ENCODE measurements around the gene ATE1. TPM values are rescaled to one million over a fixed set of nuclear protein-coding genes. Genes with fewer than 3 reads are reported as not detected.
"Not testable (repeated sequence)": the region's sequence is repeated elsewhere in the genome, so short reads cannot be mapped to it uniquely, and the experiment has no call there.

Gene ATE1
- total and polyA plus RNA-seq, 3 experiments from 2014 or later, result 24.8 to 34.2 (median 32.0) TPM

DNA sequence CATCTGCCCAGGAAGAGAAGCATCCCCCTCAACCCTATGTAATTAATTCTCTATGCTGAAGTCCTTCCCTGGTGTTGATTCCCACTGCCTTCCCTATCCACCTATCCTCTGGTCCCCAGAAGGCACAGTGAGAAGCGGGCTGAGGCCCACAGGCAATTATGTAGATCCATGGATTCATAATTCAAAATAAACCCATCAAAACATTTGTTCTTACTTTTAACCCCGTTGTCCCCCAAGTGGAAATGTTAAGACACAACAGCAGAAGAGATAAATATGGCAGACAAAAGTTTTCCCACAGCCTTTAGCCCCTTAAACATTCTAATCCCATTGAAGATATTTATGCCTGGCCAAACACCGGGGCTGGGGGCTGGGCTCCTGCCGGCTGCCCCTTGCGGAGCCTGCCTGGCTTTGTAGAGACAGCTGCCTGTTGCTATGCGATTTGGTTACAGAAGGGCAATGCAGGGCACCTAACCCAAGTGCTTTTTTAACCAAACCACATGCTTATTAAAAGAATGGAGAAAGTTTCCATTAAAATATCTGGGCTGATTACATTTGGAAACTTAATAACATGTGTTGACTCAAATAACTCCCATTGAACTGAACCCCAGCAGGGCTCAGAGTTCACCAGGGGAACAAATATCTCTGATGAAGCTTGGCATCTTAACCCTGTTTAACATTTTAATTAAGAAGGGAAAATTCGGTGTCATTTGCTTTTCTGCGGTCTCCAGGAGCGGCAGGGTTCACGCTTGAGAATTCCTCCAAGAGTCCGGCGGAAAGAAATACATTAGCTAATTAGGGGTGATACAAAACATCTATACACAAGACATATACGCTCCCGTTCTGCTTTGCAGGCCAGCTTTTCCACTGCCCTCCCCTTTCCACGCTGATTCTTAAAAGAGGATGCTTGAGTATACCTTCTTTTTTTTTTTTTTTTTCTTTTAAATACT is 218.8 kb downstream of the ATE1 start:
- POLR2A ChIA-PET, result no interaction called here
- no peaks in the 10 kb centered on the region for H3K4me1 ChIP-seq (ENCODE audit: insufficient read depth, low read length)
- Mint-ChIP-seq H3K27ac (no peak overlapping the region), H3K9me3 (peaks cover 0 to 3% (median 0%) of the 10 kb centered on the region in 5 donors), H3K36me3 (no peaks in the 10 kb centered on the region), H3K27me3 (peaks cover 3 to 20% of the 10 kb centered on the region in 2 donors), H3K4me3 (no peak overlapping the region), H3K4me1 (no peaks in the 10 kb centered on the region)
- H3K27ac ChIP-seq (ENCODE audit: low read depth, low read length), result no peak overlapping the region
- no peaks in the 10 kb centered on the region for H3K9me3 ChIP-seq (ENCODE audit: low read length)
- CTCF ChIA-PET, result no interaction called here
- H3K27me3 ChIP-seq (ENCODE audit: insufficient read depth, low read length, poor library complexity, severe bottlenecking), result no peaks in the 10 kb centered on the region
- no peak for DNase-seq
- no peak overlapping the region for H3K4me3 ChIP-seq (ENCODE audit: low read length)
- H3K36me3 ChIP-seq (ENCODE audit: insufficient read depth, low read length), result no peaks in the 10 kb centered on the region

DNA sequence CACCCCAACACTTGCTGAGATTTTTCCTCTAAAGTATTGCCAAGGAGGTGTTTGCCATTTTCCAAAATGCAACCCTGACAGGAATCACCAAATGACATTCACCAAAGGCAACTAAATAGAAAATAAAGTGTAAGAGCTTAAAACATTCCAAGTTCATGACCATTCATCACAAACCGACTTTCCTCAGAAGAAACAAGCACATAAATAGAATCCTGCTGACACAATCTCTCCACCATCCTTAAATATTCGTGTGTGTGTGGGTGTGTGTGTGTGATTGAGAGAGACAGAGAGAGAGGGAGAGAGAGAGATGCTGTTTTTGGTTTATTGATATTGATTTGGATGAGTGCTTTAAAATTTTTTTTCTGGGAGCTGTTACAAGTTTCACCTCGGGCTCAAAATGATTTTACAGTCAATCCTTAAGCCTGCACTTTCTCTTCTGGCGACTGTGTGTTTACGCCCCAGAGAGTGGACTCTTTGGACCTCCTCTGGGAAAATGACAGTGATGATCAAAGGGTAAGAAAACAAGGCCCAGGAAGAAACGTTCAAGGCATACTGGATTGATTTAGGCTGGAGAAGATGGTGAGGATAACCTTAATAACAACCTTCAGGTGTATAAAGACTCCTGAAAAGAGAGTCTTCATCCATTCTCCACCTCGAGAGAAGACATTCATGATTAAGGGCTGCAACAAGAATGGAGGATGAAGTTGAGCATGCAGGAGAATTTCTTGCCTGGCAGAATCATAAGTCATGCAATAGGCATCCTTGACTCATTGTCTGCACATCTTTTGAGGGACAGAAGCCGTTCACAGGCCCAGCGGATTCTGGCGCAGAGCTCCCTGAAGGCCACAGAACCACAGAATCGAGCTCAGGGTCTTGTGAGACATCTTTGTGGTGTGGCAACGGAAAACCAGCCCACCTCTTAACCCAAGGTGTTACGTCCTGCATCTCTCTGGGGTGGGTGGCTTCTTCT is 225.2 kb downstream of the ATE1 start:
- H3K27me3 Mint-ChIP-seq, result peaks cover 0 to under 1% of the 10 kb centered on the region in 2 donors
- H3K4me3 Mint-ChIP-seq, result no peak overlapping the region
- H3K9me3 Mint-ChIP-seq, result peaks cover 0 to 8% (median 6%) of the 10 kb centered on the region in 5 donors
- H3K4me1 Mint-ChIP-seq, result no peaks in the 10 kb centered on the region
- DNase-seq, result no peak
- POLR2A ChIA-PET, result no interaction called here
- H3K27ac Mint-ChIP-seq, result peak overlapping the region in 1 of 8 donors; percentile 11
- no peaks in the 10 kb centered on the region for H3K36me3 Mint-ChIP-seq
- Histone ChIP-seq H3K27me3 (ENCODE audit: insufficient read depth, low read length, poor library complexity, severe bottlenecking) (no peaks in the 10 kb centered on the region), H3K36me3 (ENCODE audit: insufficient read depth, low read length) (no peaks in the 10 kb centered on the region), H3K27ac (ENCODE audit: low read depth, low read length) (no peak overlapping the region), H3K9me3 (ENCODE audit: low read length) (no peaks in the 10 kb centered on the region), H3K4me1 (ENCODE audit: insufficient read depth, low read length) (no peaks in the 10 kb centered on the region), H3K4me3 (ENCODE audit: low read length) (no peak overlapping the region)
- CTCF ChIA-PET, result no interaction called here

DNA sequence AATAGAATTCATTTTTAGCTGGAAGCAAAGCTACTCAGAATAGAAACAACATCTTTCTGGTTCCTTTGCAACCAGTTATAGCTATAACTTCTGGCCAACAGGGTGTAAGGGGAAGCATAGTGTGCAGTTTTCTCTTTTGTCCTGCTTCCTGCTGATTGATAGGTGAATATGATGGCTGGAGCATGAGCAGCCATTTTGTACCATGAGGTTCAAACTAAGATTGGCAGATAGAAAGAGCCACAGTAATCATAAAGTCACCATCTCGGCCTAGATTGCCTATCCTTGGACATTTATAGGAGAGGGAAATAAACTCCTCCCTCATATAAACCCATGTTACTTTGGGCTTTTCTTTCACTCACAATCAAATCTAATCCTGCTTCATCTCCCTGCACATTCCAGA is 227.4 kb downstream of the ATE1 start:
- no peak for DNase-seq
- POLR2A ChIA-PET, result no interaction called here

DNA sequence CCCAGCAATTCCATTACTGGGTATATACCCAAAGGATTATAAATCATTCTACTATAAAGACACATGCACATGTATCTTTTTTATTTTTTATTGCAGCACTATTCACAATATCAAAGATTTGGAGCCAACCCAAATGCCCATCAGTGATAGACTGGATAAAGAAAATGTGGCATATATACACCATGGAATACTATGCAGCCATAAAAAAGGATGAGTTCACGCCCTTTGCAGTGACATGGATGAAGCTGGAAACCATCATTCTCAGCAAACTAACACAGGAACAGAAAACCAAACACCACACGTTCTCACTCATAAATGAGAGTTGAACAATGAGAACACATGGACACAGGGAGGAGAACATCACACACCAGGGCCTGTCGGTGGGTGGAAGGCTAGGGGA is 228.1 kb downstream of the ATE1 start:
- H3K4me1 ChIP-seq (ENCODE audit: insufficient read depth, low read length); H3K27me3 ChIP-seq (ENCODE audit: insufficient read depth, low read length, poor library complexity, severe bottlenecking); H3K27ac Mint-ChIP-seq; H3K4me3 Mint-ChIP-seq; H3K9me3 ChIP-seq (ENCODE audit: low read length); H3K27me3 Mint-ChIP-seq; H3K27ac ChIP-seq (ENCODE audit: low read depth, low read length); POLR2A ChIA-PET; H3K9me3 Mint-ChIP-seq; DNase-seq; CTCF ChIA-PET; H3K36me3 ChIP-seq (ENCODE audit: insufficient read depth, low read length); H3K36me3 Mint-ChIP-seq; H3K4me3 ChIP-seq (ENCODE audit: low read length); H3K4me1 Mint-ChIP-seq: not testable (repeated sequence)

More for the DNA sequence above, 227.4 kb downstream of the ATE1 start:
- H3K36me3 Mint-ChIP-seq, result no peaks in the 10 kb centered on the region
- peaks cover 0 to 8% (median 6%) of the 10 kb centered on the region in 5 donors for H3K9me3 Mint-ChIP-seq
- H3K4me1 ChIP-seq (ENCODE audit: insufficient read depth, low read length), result no peaks in the 10 kb centered on the region
- H3K36me3 ChIP-seq (ENCODE audit: insufficient read depth, low read length), result no peaks in the 10 kb centered on the region
- no peaks in the 10 kb centered on the region for H3K27me3 ChIP-seq (ENCODE audit: insufficient read depth, low read length, poor library complexity, severe bottlenecking)
- H3K4me1 Mint-ChIP-seq, result no peaks in the 10 kb centered on the region
- no peaks in the 10 kb centered on the region for H3K9me3 ChIP-seq (ENCODE audit: low read length)
- no peak overlapping the region for H3K4me3 Mint-ChIP-seq
- CTCF ChIA-PET, result no interaction called here
- no peak overlapping the region for H3K27ac ChIP-seq (ENCODE audit: low read depth, low read length)
- H3K27ac Mint-ChIP-seq, result no peak overlapping the region
- no peak overlapping the region for H3K4me3 ChIP-seq (ENCODE audit: low read length)
- H3K27me3 Mint-ChIP-seq, result no peaks in the 10 kb centered on the region

DNA sequence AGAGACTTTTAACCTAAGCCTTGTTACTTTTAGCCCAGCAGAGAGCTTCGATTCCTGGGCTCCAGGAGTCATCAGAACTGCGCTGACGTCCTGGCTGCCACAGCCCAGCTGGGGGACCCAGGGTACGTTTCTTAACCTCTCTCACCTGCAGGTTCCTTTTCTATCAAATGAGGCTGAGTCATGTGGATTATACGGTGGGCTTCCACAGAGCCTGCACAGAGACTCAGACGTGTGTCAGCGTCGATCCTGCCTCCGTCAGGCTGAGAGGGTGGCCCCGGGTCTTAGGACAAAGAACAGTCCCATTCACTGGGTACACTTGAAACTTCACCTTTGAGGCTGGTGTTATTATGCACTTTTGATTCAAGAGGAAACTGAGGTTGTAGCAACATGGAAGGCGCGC is 228.9 kb downstream of the ATE1 start:
- H3K36me3 ChIP-seq (ENCODE audit: insufficient read depth, low read length), result no peaks in the 10 kb centered on the region
- H3K4me3 ChIP-seq (ENCODE audit: low read length), result no peak overlapping the region
- Mint-ChIP-seq H3K36me3 (no peaks in the 10 kb centered on the region), H3K27me3 (peaks cover 0 to 1% of the 10 kb centered on the region in 2 donors), H3K9me3 (peaks cover 0 to 8% (median 3%) of the 10 kb centered on the region in 5 donors), H3K4me3 (no peak overlapping the region), H3K27ac (no peak overlapping the region), H3K4me1 (no peaks in the 10 kb centered on the region)
- no peak overlapping the region for H3K27ac ChIP-seq (ENCODE audit: low read depth, low read length)
- ChIA-PET CTCF (no interaction called here), POLR2A (no interaction called here)
- no peaks in the 10 kb centered on the region for H3K9me3 ChIP-seq (ENCODE audit: low read length)
- no peak for DNase-seq
- no peaks in the 10 kb centered on the region for H3K4me1 ChIP-seq (ENCODE audit: insufficient read depth, low read length)
- H3K27me3 ChIP-seq (ENCODE audit: insufficient read depth, low read length, poor library complexity, severe bottlenecking), result no peaks in the 10 kb centered on the region

DNA sequence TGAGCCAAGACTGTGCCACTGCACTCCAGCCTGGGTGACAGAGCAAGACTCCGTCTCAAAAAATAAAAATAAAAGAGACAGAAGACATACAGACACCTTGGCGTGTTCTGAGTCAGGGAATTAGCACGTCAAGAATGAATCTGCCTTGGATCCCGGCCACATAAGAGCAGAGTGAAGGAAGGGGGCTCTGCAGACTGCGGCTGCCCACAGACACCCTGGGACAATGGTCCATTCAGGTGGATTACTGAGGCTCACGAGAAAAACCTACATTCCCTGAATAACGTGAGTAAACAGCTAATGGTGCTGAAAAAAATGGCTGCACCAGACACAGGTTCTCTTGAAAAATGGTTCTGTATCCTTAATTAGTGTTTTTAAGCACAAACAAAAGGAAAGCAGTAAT is 229.5 kb downstream of the ATE1 start:
- Mint-ChIP-seq H3K27me3 (peaks cover 0 to 1% of the 10 kb centered on the region in 2 donors), H3K36me3 (no peaks in the 10 kb centered on the region), H3K9me3 (peaks cover 0 to 8% (median 3%) of the 10 kb centered on the region in 5 donors), H3K27ac (no peak overlapping the region), H3K4me3 (no peak overlapping the region), H3K4me1 (no peaks in the 10 kb centered on the region)
- Histone ChIP-seq H3K9me3 (ENCODE audit: low read length) (no peaks in the 10 kb centered on the region), H3K4me1 (ENCODE audit: insufficient read depth, low read length) (no peaks in the 10 kb centered on the region), H3K27me3 (ENCODE audit: insufficient read depth, low read length, poor library complexity, severe bottlenecking) (no peaks in the 10 kb centered on the region), H3K36me3 (ENCODE audit: insufficient read depth, low read length) (no peaks in the 10 kb centered on the region), H3K27ac (ENCODE audit: low read depth, low read length) (no peak overlapping the region), H3K4me3 (ENCODE audit: low read length) (no peak overlapping the region)
- POLR2A ChIA-PET, result no interaction called here
- DNase-seq, result no peak
- CTCF ChIA-PET, result no interaction called here

DNA sequence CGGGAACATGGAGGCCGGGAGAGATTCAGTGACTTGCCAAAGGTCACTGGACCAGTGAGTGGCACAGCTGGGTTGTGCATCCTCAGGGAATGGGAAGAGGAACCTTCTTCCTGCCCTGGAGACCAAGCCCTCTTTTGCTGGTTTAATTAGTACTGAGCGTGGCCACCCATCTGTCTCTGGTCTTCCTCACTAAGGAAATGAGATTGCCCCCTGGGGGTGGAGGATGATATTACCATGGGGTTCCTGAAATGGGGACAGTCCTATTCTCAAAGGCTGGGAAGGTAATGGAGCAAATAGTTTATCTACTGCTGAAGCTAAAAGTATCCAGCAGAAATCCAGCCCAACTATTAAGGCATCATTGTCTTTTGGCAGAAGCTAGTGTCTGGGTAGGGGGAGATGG is 231.0 kb downstream of the ATE1 start:
- Mint-ChIP-seq H3K4me1 (no peaks in the 10 kb centered on the region), H3K4me3 (no peak overlapping the region), H3K27me3 (peaks cover 0 to 1% of the 10 kb centered on the region in 2 donors), H3K9me3 (peaks cover 0 to 8% (median 3%) of the 10 kb centered on the region in 5 donors), H3K27ac (no peak overlapping the region), H3K36me3 (no peaks in the 10 kb centered on the region)
- H3K4me1 ChIP-seq (ENCODE audit: insufficient read depth, low read length), result no peaks in the 10 kb centered on the region
- DNase-seq, result no peak
- H3K36me3 ChIP-seq (ENCODE audit: insufficient read depth, low read length), result no peaks in the 10 kb centered on the region
- no peaks in the 10 kb centered on the region for H3K27me3 ChIP-seq (ENCODE audit: insufficient read depth, low read length, poor library complexity, severe bottlenecking)
- ChIA-PET CTCF (no interaction called here), POLR2A (no interaction called here)
- no peak overlapping the region for H3K4me3 ChIP-seq (ENCODE audit: low read length)
- no peak overlapping the region for H3K27ac ChIP-seq (ENCODE audit: low read depth, low read length)
- H3K9me3 ChIP-seq (ENCODE audit: low read length), result no peaks in the 10 kb centered on the region
